CMK (cell line): Measurements from ENCODE around the gene DPAGT1.
A peak's percentile ranks its signal among the peaks of the same experiment; 100 is the strongest.

Experiments used
- DNase-seq: peaks from one replicate; pipeline ENCODE4 v3.0.0-alpha.2; 2010; ENCODE audit warnings: low read depth

Gene DPAGT1

DNA sequence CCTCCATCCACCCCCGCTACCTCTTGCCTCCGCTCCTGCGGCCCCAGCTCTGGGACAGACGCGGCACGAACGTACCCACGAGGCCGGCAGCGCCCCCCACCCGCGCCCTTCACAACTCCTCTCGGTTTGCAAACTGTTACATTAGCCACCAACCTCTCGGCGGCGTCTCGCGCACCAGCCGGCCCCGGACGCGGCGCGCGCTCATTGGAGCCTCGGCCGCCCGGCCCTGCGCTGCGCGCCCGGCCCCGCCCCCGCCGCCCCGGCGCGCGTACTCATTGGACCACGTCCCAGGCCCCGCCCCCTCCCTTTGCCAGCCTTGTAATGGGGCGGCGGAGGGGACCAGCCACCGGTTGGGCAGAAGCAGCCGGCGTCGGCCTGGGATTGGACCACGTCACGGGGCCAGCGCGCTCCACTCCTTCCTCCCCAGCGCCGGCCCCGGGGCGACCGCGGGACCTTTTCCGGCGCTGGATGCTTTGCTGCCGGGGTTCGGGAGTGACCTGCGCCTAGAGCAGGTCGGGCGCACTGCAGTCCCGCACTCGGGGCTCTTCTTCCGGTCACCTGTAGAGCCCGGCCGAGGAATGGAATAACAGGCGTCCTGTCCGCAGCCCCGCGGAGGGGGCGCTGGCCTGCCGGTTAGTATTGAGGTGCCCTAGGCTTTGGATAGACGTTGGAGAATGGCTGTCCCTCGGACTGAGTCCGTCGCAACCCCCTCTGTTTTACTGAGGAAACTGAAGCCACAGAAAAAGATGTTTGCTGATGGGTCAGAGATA, 44.5 kb downstream of the DPAGT1 start, which contains the start of gene HYOU1:
Gene HYOU1, minus strand, starts transcription at position 206 of the 770 bp plus-strand sequence. CDS start 1,045 bp downstream, outside the sequence.
- DNase-seq, result peak; percentile 94

- DNase-seq, result no peak
Observed at GRCh38 chr11:119056421-119056999, 45.1 kb downstream of the DPAGT1 start.

GRCh38 chr11:119055901-119056300, 45.8 kb downstream of the DPAGT1 start:
- no peak for DNase-seq

DNA sequence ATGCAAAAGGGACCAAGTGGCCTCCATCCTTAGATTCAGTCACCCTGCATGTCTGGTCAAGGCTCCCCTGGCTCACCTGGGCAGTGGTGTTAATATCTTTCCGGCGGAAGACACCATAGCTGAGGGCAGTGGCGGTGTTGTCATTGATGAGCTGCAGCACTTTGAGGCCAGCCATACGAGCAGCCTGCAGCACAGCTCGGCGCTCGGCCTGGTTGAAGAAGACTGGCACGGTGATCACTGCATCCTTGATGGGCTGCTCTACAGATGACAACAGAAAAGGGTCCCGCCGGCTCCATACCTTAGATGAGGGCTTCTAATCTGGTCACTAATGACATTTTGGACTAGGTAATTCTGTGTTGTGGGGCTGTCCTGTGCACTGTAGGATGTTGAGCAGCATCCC, 47.2 kb downstream of the DPAGT1 start:
- no peak for DNase-seq

DNA sequence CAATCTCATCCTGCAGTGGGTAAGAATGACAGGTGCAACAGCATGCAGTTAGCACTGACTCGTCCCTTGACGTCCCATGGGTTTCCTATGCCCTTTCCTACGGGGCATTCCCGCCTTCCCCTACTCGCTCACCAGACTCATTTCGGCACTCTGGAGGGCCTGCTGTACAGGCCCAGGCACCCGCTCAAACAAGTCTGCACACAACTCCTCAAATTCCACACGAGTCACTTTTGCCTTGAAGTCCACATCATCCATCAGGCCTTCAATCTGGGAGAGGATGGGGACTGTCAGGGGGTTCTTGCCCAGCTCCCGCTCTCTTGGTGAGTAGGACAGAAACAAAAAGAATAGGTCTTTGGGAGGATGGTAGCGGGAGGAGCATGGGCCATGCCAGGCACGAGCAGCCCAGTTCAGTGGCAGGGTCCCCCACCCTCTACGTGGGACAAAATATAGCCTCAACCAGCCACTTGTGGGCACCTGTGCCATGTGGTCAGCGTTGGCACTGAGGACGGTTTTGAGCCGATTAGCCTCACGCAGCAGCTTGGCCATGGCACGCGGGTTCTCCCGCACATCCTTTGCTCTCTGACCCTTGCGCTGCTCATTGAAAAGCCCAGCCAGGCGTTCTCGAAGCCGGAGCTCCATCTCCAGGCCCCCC, 49.4 kb downstream of the DPAGT1 start:
- DNase-seq, result no peak

DNA sequence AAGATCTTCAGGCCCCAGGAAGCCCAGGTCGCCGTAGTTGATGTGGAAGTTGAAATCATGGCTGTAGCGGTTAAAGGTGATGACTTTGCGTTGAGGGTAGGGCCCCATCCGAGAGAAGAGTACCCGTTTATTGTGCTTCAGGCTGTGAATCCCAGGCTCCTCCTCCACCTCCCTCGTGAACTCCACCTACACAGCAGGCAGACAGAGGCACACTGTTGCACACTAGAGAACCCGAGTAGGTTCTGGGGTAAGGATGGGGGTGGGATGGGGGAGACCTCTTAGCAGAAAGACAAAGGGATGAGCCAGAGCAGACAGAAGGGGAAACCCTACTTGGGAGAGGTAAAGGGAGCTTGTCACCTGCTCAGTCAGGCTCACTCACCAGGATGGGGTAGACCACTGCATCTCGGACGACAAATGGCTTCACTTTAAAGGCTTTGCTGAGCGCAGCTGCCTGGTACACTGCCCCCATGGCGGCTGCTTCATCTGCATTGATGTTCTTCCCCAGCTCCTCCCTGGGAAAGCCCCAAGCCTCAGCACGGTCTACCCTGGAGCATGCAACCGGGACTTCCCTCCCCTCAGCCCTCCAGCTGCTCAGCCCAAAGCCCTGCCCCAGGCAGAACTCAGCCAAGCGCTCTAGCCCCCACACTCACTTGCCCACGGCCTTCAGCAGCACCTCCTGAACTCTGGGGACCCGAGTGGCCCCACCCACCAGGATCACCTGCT, 50.1 kb downstream of the DPAGT1 start:
- DNase-seq, result no peak

GRCh38 chr11:119049081-119049480, 52.6 kb downstream of the DPAGT1 start:
- no peak for DNase-seq

- no peak for DNase-seq
Observed at GRCh38 chr11:119048644-119049043, 53.0 kb downstream of the DPAGT1 start.

- no peak for DNase-seq
Observed at GRCh38 chr11:119047205-119047604, 54.4 kb downstream of the DPAGT1 start.
